ENCODE results near the gene PPM1H.

Gene PPM1H

DNA sequence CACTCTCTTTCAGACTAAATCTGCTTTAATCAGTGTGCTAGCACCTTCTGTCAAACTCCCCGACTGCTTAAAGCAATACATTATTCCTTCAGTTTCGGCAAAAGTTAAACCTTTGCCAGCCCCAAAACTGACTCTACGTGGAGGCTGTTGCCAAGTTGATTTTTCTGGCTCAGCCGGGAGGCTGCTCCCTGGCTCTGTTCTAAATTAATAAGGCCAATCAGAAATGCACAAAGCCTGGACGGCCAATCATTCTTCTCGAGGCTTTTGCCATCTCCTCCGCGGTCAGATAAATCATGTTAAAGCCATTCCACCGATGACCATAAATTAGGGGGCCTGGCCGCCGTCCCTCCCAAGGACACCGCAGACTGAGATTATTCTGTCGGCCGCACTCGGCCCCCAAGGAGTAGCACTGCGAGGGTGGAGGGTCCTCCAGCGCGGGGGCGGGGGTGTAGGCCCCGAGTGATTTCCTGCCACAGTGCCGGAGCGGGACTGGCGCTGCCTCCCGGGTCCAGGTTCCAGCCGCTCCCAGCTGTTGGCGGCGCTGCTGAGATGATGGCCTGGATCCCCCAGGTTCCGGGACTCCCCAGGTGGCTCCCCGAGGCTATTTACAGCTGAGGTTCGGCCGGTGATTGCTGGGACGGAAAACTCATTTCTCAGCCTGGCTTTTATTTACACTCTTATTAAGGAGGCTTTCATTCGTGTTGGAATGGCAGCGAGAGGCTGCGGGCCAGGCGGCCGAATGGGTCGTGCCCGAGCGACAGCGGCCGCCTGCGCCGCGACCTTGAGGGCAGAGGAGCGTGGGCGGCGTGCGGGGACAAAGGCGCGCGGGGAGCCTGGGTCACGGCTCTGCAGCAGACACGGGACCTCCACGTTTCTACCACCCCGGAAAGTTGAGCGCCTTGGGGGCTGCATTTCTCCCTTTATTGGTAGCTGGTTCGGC is 303.2 kb downstream of the PPM1H start:
- DNase-seq, result peak; percentile 16

GRCh38 chr12:62629971-62630739 is 304.8 kb downstream of the PPM1H start:
- DNase-seq, result no peak

GRCh38 chr12:62629413-62629812 is 305.5 kb downstream of the PPM1H start:
- no peak for DNase-seq

GRCh38 chr12:62627181-62627580 is 307.8 kb downstream of the PPM1H start:
- DNase-seq, result no peak

- no peak for DNase-seq
Observed at GRCh38 chr12:62625228-62625627, 309.7 kb downstream of the PPM1H start.

- DNase-seq, result no peak
Observed at GRCh38 chr12:62622177-62622576, 312.8 kb downstream of the PPM1H start.

GRCh38 chr12:62621101-62621638 is 313.8 kb downstream of the PPM1H start:
- DNase-seq, result no peak

DNA sequence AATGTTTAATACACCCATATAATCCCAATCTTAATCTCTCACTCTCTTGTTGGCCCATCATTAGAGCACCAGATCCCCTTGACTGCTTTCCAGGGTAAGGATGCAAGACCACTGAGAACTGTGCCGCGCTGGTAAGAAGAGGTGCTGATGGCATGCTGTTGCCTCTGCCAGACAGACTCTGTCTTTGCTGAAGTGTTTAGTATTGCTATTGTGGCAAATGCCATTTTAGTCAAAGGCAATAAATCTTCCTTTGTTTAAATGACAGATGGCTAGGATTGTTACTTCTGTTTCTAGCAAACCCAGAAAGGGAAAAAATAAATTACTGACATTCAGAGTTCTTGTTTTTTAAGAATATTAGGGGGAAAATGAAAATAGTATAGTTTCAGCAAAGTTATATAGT is 316.0 kb downstream of the PPM1H start:
- no peak for DNase-seq

- DNase-seq, result no peak
Observed at GRCh38 chr12:62618319-62618718, 316.6 kb downstream of the PPM1H start.

DNA sequence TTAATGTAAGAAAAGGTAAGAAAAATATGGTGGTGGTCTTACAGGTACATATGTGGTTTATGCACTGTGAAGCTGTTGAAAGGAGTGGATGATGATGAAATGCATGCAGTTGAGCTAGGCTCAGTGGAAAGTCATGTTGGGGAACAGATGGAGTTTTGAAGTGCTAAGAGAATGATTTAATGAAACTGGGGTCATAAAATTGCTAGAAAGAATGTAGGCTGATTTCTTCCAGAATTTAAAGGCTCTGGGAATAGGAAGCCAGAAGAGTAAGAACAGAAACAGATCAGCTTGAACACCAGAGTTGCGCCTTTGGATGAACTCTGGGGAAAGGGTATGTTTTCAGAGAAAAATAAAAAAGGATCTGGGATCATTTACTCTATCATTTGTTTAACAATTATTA is 321.9 kb downstream of the PPM1H start:
- DNase-seq, result no peak

DNA sequence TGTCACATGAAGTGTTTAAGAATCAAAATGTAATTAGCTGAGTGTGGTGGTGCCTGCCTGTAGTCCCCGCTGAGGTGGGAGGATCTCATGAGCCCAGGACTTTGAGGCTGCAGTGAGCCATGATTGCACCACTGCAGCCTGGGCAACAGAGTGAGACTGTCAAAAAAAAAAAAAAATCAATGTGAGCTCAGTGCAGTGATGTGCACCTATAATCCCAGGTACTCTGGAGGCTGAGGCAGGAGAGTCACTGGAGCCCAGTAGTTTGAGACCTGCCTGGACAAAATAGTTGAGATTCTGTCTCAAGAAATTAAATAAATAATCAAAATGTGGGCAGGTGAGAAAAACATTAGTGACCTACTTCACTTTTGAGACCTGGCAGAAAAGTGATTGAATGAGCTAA is 328.3 kb downstream of the PPM1H start:
- no peak for DNase-seq

GRCh38 chr12:62605981-62606380 is 329.0 kb downstream of the PPM1H start:
- no peak for DNase-seq

GRCh38 chr12:62604871-62605270 is 330.1 kb downstream of the PPM1H start:
- no peak for DNase-seq

DNA sequence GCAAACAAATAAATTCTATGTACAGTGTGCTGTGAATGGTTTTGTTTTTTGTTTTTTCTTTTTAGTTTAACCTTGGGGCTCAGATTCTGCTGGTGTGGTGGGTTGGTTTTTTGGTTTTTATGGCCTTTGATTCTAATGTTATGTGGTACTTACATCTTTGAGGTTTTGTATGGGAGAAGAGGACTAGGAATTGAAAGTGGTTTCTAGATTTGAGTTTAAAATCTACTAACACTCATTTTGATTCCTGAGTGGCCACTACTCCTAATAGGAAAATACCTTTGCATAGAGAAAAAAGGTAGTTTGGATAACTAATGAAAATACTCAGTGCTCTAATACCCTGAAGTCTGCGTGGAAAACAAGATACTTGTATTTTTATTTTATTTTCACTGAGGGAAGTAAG is 330.6 kb downstream of the PPM1H start:
- no peak for DNase-seq

DNA sequence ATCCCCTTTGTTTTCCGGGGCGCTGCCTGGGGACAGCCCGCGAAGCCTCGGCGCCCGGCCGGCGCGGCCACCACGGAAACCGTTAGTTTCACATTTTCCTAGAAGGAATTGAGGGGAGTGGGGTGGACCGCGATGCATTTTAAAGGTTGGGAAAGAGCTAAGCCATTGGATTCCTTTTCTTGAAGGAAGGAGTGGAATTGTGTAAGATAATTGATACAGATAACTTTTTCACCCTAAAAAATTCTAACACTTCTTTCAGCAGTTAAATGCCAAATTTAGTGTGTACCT is 331.2 kb downstream of the PPM1H start:
- DNase-seq, result no peak

DNA sequence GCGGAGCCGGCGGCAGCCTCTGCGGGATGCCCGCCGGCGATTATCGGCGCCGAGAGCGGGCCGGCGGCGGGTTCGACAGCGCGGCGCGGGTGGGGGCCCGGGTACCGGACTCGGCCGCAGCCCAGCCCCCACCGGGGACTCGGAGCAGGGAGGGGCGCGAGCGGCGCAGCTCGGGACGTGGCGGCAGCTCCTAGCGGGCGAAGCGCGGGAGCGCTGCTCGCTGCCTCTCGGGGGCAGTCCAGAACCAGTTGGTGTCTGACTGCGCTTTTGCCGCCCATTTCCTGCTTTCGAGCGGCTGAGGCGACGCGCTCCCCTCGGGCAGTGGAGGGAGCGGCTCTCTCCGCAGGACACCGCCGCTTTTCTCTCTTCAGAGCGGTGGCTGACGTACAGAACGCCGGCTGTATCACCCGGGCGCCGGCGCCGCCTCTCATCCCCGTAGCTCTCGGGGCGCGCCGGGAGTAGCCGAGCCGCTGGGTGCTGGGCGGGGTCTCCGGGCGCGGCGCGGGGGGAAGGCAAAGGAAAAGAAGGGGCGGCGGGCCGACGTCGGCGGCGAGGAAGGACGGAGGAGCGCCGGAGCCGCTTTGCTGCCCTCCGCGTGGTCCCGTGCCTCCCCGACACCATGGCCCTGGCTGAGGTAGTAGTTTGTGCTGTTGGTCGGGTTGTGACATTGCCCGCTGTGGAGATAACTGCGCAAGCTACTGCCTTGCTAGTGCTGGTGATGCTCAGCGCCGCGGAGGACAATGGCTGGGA is 331.7 kb downstream of the PPM1H start:
- DNase-seq, result peak; percentile 71

DNA sequence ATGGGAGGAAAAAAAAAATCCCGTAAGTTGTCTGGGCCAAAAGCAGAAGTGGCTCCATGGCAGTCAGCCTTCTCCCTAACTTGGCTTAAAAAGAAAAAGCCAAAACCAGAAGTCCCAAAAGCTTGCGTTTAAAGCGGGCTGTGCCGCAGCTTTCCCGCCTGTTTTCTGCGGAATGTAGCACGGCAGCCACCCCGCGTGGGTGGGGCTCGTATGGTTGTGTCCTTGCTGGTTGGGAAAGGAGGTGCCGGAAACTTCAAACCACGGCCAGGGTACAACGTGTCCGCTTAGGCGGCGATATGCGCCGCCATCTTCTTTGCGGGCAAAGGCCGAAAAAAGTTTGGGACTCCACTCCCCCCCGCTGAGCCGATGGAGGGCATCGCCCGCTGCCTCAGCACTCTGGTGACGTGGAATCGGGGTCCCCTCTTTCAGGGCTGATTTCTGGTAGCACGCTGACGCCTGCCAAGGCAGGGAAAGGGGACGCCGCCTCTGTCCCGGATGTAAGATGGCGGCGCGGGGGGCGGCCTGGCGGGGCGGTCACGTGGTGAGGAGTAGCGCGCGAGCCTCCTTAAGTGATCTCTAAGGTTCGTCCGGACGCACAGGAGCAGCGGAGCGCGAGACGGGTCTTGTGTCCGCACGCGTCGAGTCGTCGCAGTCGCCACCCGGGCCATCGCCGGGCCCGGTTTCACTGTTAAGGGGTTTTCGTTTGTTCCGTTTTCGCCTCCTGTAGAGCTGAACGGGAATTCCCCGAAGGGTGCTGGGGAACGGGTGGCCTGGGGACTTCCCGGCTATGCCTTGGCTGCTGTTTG is 332.5 kb downstream of the PPM1H start:
- DNase-seq, result peak; percentile 82

- DNase-seq, result no peak
Observed at GRCh38 chr12:62601765-62602164, 333.2 kb downstream of the PPM1H start.

DNA sequence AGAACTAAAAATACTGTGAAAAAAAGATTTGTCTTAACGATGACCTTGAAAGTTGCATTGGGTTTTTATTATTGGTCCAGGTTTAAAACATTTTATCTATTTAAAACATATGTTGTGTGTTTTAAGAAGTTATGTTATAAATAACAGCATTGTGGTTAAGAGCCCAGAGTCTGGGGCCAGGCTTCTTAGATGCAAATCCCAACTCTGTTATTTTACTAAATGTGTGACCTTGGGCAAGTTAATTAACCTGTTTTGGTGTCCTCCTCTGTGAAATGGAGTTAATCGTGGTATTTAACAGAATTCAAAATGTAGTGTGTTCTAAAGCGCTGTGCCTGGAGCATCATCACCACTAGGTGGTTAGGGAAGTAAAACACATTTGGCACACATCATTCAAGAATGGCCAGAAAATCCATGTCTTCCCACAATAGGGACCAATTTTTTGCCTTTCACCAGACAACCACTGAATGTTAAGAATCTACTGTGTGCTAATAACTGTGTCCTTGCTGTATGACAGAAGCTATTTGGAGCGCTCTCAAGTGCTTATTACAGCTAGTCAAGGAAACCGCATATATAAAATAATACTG is 335.0 kb downstream of the PPM1H start:
- no peak for DNase-seq

GRCh38 chr12:62598846-62599245 is 336.1 kb downstream of the PPM1H start:
- no peak for DNase-seq

DNA sequence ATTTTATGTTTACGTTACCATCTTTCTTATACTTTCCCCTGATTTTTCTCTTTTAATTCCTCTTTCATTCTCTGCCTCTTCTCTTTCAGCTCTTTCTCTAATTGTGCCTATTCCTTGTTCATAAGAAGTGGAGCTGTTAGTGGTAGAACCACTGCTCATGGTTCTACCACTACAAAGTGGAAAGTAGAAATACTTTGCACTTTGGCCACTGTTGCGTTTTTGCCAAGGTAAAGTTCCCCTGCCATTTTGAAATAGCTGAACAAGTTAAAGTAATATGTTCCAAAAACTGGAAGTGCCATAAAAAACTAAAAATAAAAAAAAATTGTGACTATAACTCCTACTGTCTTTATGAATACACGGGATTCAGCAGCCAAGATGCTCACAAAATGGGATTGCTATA is 337.7 kb downstream of the PPM1H start:
- DNase-seq, result no peak

All from stimulated activated CD4-positive, alpha-beta T cell treated with anti-CD3 and anti-CD28 coated beads, Interleukin-12 subunit alpha, Interleukin-12 subunit beta, amount 100 ng/mL, for 4 hours (primary cell).